Nephron (organoid): ENCODE data around the gene SEMG1.

ENCODE experiments used
- H3K27ac Mint-ChIP-seq, 3 experiments: 2 replicates each; pipeline ENCODE4 v1.8.0; 2020; ENCODE audit warnings: mixed read lengths in 3 of 3, mild to moderate bottlenecking in 2 of 3, moderate library complexity in 1 of 3
- H3K27me3 Mint-ChIP-seq: 2 replicates; pipeline ENCODE4 v1.8.0; 2021; ENCODE audit warnings: low read depth, mild to moderate bottlenecking, moderate library complexity, mixed read lengths
- H3K36me3 Mint-ChIP-seq: 2 replicates; pipeline ENCODE4 v1.8.0; 2020; ENCODE audit warnings: low read depth, mixed read lengths
- H3K4me1 Mint-ChIP-seq: 2 replicates; pipeline ENCODE4 v1.8.0; 2020; ENCODE audit warnings: mixed read lengths
- H3K4me3 Mint-ChIP-seq, 3 experiments: 2 replicates each; pipeline ENCODE4 v1.8.0; 2020; ENCODE audit warnings: mild to moderate bottlenecking in 3 of 3, mixed read lengths in 3 of 3, moderate library complexity in 2 of 3
- H3K9me3 Mint-ChIP-seq: 2 replicates; pipeline ENCODE4 v1.8.0; 2020; ENCODE audit warnings: mixed read lengths
- CTCF ChIP-seq, 3 experiments: fragments of 200-600 bp; sonication (generic); IDR thresholded peaks; one replicate each; pipeline ENCODE4 v1.5.0; 2021; ENCODE audit warnings: antibody characterized with exemption in 3 of 3; ENCODE audit not compliant: unreplicated experiment in 3 of 3

The SEMG1 gene

GRCh38 chr20:45187693-45188092 is 19.1 kb upstream of the SEMG1 start:
- Mint-ChIP-seq H3K27ac (no peak overlapping the region), H3K9me3 (no peaks in the 10 kb centered on the region)

GRCh38 chr20:45189067-45189609 is 17.7 kb upstream of the SEMG1 start:
- no peaks in the 10 kb centered on the region for H3K9me3 Mint-ChIP-seq
- H3K4me1 Mint-ChIP-seq: no peaks in the 10 kb centered on the region
- no peaks in the 10 kb centered on the region for H3K36me3 Mint-ChIP-seq
- H3K4me3 Mint-ChIP-seq: no peak overlapping the region
- no peak overlapping the region for H3K27ac Mint-ChIP-seq
- H3K27me3 Mint-ChIP-seq: peaks cover 4% of the 10 kb centered on the region
- TF ChIP-seq CTCF (IDR thresholded peaks at IDR 0.05; ENCODE audit: unreplicated experiment in 3 of 3): no peak

More at GRCh38 chr20:45187693-45188092, 19.1 kb upstream of the SEMG1 start:
- H3K4me3 Mint-ChIP-seq: no peak overlapping the region
- H3K4me1 Mint-ChIP-seq: no peaks in the 10 kb centered on the region
- TF ChIP-seq CTCF (IDR thresholded peaks at IDR 0.05; ENCODE audit: unreplicated experiment in 3 of 3): no peak
- peaks cover 4% of the 10 kb centered on the region for H3K27me3 Mint-ChIP-seq
- no peaks in the 10 kb centered on the region for H3K36me3 Mint-ChIP-seq

GRCh38 chr20:45189861-45190260 is 17.0 kb upstream of the SEMG1 start:
- no peak overlapping the region for H3K4me3 Mint-ChIP-seq
- H3K36me3 Mint-ChIP-seq: no peaks in the 10 kb centered on the region
- H3K9me3 Mint-ChIP-seq: no peaks in the 10 kb centered on the region
- no peak overlapping the region for H3K27ac Mint-ChIP-seq
- peaks cover 4% of the 10 kb centered on the region for H3K27me3 Mint-ChIP-seq
- TF ChIP-seq CTCF (IDR thresholded peaks at IDR 0.05; ENCODE audit: unreplicated experiment in 3 of 3): no peak
- no peaks in the 10 kb centered on the region for H3K4me1 Mint-ChIP-seq

- Mint-ChIP-seq H3K36me3 (no peaks in the 10 kb centered on the region), H3K4me1 (no peaks in the 10 kb centered on the region), H3K27me3 (peaks cover 4% of the 10 kb centered on the region), H3K4me3 (no peak overlapping the region), H3K27ac (no peak overlapping the region), H3K9me3 (peaks cover 3% of the 10 kb centered on the region)
- TF ChIP-seq CTCF (IDR thresholded peaks at IDR 0.05; ENCODE audit: unreplicated experiment in 3 of 3): no peak
Measured at GRCh38 chr20:45191926-45192325, 14.9 kb upstream of the SEMG1 start.

GRCh38 chr20:45193331-45193730 is 13.5 kb upstream of the SEMG1 start:
- H3K36me3 Mint-ChIP-seq: no peaks in the 10 kb centered on the region

More at GRCh38 chr20:45193331-45193730, 13.5 kb upstream of the SEMG1 start:
- peaks cover 4% of the 10 kb centered on the region for H3K27me3 Mint-ChIP-seq
- peaks cover 6% of the 10 kb centered on the region for H3K9me3 Mint-ChIP-seq
- no peak for TF ChIP-seq CTCF (IDR thresholded peaks at IDR 0.05; ENCODE audit: unreplicated experiment in 3 of 3)
- no peak overlapping the region for H3K27ac Mint-ChIP-seq
- H3K4me3 Mint-ChIP-seq: no peak overlapping the region
- no peaks in the 10 kb centered on the region for H3K4me1 Mint-ChIP-seq
